Medulla oblongata (tissue), 1 donor: ENCODE data around the gene MED27.

Source experiments
- DNase-seq: peaks from one replicate; pipeline ENCODE4 v3.0.0-alpha.2; 2015; ENCODE audit errors: extremely low spot score

Gene MED27

DNA sequence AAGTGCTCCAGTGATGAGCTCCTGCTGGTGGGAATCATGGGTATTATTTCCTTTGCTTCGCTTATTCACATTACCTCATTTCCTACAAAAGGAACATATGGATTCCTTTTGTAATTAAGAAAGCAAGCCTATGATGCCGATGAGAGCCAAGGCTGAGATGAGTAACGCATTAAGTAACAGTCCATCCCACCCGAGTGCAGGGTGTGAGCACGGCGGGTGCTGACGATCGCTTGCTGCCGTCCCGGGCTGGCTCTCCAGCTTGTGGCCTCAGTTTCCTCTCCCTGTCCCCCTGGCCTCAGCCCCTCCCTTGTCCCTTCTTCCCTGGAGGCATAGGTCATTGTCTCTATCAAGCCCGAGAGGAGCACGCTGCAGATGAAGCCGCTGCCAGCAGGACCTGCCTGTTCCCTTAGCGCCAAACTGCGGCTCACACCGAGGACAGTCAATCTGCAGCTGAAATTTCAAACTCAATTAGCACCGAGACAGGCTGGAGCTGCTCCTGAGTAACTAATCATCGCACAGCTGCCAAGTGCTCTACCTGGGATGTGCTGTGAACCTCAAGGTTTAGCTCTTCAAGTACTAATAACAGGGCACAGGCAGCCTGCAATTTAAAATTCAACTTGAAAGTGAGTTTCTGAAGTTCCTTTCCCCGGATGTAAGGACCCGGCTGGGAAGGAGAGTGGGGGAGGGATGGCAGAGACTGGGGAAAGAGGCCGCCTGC lies 224.6 kb downstream of the MED27 start:
- no peak for DNase-seq

DNA sequence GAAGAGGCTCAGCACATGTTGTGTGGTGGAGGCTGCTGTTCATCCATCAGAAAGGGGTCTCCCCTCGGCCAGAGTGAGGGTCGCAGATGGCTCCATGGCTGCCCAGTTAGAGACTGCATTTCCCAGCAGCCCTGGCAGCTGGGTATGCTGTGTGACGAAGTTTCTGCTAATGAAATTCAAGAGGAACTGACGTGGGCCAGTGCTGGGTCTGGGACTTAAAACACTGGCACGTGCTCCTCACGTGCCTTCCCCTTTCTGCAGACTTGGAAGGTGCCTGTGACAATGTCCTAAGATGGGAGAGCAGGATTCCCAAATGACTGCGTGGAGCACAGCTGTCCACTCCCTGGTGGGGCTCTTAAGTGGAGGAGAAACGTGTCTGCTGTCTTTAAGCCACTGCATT lies 225.3 kb downstream of the MED27 start:
- DNase-seq, result no peak

- DNase-seq, result no peak
Observed at GRCh38 chr9:131853434-131853833, 226.2 kb downstream of the MED27 start.

- no peak for DNase-seq
Observed at GRCh38 chr9:131851414-131851813, 228.3 kb downstream of the MED27 start.

DNA sequence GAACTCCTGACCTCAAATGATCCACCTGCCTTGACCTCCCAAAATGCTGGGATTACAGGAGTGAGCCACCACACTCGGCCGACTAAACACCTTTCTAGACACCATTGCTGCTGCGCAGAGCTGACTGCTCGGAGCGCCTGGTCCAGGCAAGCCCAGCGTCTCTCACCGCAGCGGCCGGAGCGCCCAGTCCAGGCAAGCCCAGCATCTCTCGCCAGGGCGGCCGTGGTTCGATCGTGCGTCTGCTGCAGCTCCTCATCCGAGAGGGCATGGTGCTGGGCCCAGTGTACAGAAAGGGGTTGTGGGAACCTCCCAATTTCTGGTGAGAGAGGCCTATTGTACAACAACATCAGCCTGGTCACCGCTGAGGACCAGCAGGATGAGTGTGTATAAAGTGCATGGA lies 230.3 kb downstream of the MED27 start:
- DNase-seq, result no peak

GRCh38 chr9:131848570-131849160 lies 231.0 kb downstream of the MED27 start:
- DNase-seq, result no peak

- DNase-seq, result no peak
Observed at GRCh38 chr9:131847665-131848354, 231.9 kb downstream of the MED27 start.

- DNase-seq, result no peak
Observed at GRCh38 chr9:131845305-131846298, 234.1 kb downstream of the MED27 start.

DNA sequence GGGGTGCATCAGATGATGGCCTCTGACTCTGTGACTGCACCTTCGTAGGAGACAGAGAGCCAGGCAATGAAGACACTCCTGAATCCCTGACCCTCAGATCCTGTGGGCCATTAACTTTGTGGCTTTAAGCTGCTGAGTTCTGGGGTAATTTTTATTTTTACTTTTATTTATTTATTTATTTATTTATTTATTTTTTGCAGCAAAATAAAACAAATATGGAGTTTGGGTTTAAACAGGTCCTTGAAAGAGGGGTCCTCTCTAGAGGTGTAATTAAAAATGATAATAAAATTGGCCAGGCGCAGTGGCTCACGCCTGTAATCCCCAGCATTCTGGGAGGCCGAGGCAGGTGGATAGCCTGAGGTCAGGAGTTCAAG lies 234.9 kb downstream of the MED27 start:
- DNase-seq, result no peak

- no peak for DNase-seq
Observed at GRCh38 chr9:131843989-131844744, 235.5 kb downstream of the MED27 start.

DNA sequence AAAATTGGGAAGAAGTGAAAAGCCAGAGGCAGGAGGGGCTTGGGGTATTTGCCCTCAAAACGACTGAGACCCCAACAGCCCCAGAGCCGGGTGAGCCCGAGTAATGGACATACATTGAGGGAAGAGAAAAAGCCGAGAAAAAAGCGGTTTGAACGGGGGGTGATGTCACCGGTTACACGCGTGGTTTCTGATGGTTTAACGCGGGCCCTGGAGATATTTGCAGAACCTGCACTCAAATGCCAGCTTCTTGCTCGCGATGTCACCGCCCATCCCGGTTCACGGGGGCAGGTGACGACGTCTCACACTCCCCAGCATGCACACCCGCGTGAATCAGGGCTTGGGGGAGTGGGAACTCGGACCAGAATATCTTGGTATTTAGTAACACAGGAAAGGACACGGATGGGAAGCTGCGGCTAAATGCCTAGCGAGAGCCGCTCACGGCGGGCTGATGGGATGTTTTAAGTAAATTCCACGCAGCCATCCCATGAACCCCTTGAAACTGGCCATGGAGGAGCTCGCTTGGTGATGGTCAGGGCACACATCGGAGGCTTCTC lies 237.8 kb downstream of the MED27 start:
- DNase-seq, result no peak

- DNase-seq, result no peak
Observed at GRCh38 chr9:131840751-131841702, 238.6 kb downstream of the MED27 start.

GRCh38 chr9:131840220-131840619 lies 239.4 kb downstream of the MED27 start:
- no peak for DNase-seq

DNA sequence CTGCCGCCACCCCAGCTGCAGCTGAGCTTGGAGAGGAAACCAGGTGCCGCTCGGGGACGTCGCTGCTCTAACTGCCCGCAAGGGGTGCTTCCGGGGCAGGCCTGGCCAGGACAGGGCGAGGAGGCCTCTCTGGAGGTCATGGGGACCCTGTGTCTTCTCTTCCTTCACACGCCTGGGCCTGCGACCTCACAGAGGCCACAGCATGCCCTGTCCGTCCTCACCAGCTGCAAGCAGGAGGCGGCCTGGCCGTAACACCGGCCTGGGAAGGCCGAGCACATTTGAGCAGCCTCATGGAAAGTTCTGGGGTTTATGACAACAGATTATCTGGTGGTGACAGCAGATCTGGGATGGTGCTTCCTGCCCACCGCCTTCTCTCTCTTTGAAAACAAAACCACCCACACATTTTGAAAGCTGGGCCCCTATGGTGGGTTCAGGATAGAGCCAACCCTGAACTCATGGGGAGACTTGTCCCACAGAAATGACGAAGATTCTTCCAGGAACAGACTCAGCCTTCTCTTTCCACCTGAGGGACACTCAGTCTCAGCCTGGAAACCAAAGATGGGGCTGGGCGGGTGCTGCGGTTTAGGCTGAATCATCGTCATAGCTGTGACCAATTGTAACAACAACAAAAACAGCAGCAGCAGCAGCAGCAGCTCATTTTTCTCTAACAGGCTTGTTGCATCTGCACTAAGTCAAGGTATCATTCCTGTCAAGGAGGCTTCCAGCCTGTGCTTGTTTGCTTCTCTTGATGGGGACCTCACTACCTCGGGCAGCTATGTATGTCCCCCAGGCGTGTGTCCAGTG lies 240.2 kb downstream of the MED27 start:
- no peak for DNase-seq

DNA sequence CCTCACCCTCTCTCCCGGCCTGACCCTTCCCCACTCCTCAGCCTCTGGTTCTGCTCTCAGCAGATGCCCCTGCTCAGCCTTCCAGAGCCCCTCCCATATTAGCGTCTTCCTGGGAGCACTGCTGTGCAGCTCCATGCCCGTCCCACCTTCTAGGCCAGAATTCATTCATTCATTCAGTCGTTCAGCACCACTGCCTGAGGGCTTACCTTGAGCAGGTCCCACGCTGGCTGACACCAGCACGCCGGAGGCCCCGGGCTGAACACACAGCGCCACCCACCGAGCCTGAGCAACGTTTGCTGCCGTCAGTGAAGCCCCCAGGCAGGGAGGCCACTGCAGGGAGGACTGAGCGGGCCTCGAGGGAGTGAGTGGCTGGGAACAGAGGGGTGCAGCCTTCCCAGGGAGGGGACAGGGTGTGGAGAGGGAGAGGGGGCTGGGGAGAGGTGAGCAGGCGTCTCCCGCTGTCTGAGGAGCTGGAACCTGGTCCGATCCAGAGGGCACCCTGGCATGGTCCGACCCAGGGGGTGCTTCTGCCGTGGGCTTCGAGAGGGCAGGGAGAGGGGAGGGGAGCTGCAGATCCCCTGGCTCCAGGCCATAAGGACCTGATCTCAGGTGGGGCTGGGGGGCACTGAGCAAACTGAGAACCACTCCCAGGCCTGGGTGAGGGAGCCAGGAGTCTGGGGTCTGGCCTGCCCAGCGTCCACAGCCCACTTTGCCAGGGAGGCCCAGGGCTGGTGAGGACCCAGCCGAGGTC lies 241.0 kb downstream of the MED27 start:
- DNase-seq, result no peak

DNA sequence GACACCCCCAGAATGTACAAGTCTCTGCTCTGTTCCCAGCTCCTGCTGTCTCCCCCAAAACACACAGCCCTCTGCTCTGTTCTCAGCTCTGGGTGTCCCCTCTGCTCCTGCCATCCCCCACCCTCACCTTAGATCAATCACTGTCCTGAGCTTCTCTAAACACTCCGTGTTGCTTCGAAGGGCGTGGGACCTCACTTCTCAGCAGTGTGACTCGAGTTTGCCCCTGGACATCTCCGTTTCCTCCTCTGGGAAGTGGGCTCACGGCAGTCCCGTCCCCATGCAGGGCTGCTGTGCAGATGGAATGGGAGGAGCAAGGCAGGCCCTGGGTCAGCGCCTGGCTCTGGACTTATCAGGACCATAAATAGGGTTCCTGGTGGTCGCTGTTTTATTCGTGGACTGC lies 241.8 kb downstream of the MED27 start:
- DNase-seq, result no peak

- no peak for DNase-seq
Observed at GRCh38 chr9:131837316-131837715, 242.4 kb downstream of the MED27 start.
